Spinal cord (tissue), 10 donors: ENCODE data around the gene KLF13. TPM values are rescaled to one million over a fixed set of nuclear protein-coding genes. Genes with fewer than 3 reads are reported as not detected.

Experiments
- DNase-seq, 6 donors: peaks; one replicate each; pipeline versions ENCODE4 v3.0.0 to v3.0.0-alpha.2; 2013 to 2015; ENCODE audit warnings: low spot score in 6 of 6, low read depth in 4 of 6
- H3K27ac ChIP-seq: one replicate; pipeline ENCODE4 v1.5.1; 2013; ENCODE audit warnings: low read depth, low read length, control low read depth
- H3K27me3 ChIP-seq: one replicate; pipeline ENCODE4 v1.6.1; 2013; ENCODE audit warnings: low read length; ENCODE audit not compliant: control insufficient read depth, insufficient read depth
- H3K36me3 ChIP-seq: one replicate; pipeline ENCODE4 v1.6.1; 2013; ENCODE audit warnings: low read length; ENCODE audit not compliant: control insufficient read depth, insufficient read depth
- H3K4me1 ChIP-seq: one replicate; pipeline ENCODE4 v1.6.1; 2013; ENCODE audit warnings: low read length; ENCODE audit not compliant: control insufficient read depth, insufficient read depth
- H3K4me3 ChIP-seq: one replicate; pipeline ENCODE4 v1.5.1; 2013; ENCODE audit warnings: low read depth, low read length, control low read depth
- H3K9me3 ChIP-seq: one replicate; pipeline ENCODE4 v1.6.1; 2013; ENCODE audit warnings: low read length; ENCODE audit not compliant: control insufficient read depth, insufficient read depth
- WGBS: methylation state at CpG from one replicate; pipeline ENCODE4 v1.1.5; 2013; ENCODE audit warnings: missing lambda C conversion rate; ENCODE audit not compliant: insufficient coverage; 5-methylcytosine and 5-hydroxymethylcytosine counted together
- polyA plus RNA-seq, 2 donors: library from polyadenylated mRNA; unstranded; fragments of 120-200 nt; gene quantifications; one replicate each; pipeline ENCODE4 v1.2.1, GENCODE V29; 2013; ENCODE audit not compliant: insufficient read length in 2 of 2
- total RNA-seq, 2 donors: library from RNA; depleted of rRNA in 1 of 2; stranded (reverse); fragments of 120-200 nt in 1 of 2; fragments of >200 nt in 1 of 2; gene quantifications; one replicate each; pipeline versions ENCODE4 v1.2.3 to v1.2.4, GENCODE V29; 2013 to 2014
- donor health status: healthy.

The KLF13 gene
- total and polyA plus RNA-seq, 4 donors, result 42.3 to 84.5 (median 68.2) TPM

- peak overlapping the region; percentile 11 for H3K27ac ChIP-seq
- no peaks in the 10 kb centered on the region for H3K9me3 ChIP-seq
- peaks cover 61% of the 10 kb centered on the region for H3K4me1 ChIP-seq
- H3K27me3 ChIP-seq, result no peaks in the 10 kb centered on the region
- no peaks in the 10 kb centered on the region for H3K36me3 ChIP-seq
- WGBS, result 93% methylated on average over 11 of the region's 11 CpGs
- DNase-seq, result no peak
- no peak overlapping the region for H3K4me3 ChIP-seq
Observed at GRCh38 chr15:31298707-31299172, 27.9 kb upstream of the KLF13 start.

DNA sequence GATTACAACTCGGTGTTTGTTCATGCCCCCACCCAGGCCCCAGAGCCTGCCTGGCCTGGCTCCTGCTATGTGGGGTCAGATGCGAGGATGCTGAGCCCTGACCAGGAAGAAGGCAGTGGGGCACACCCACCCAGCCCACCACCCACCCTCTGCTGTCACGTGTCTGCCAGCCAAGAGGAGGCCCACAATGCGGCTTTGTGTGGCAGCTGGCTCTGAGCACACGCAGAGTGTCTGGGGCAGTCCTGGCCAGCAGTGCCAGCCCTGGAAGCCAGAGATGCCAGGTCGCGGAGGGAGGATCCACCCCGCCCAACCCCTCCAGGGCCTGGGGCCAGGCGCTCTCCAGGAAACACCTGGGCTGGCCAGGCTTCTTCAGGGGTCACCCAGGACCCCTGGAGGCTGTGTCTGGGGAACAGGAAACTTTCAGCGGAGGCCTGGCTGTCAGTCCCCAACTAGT is 26.4 kb upstream of the KLF13 start:
- H3K9me3 ChIP-seq, result no peaks in the 10 kb centered on the region
- no peaks in the 10 kb centered on the region for H3K27me3 ChIP-seq
- no peak overlapping the region for H3K4me3 ChIP-seq
- no peaks in the 10 kb centered on the region for H3K36me3 ChIP-seq
- peak overlapping the region; percentile 86 for H3K27ac ChIP-seq
- 41% methylated on average over 10 of the region's 10 CpGs for WGBS
- DNase-seq, result peak in 3 of 6 donors; percentile 56 to 89 (median 85)
- peaks cover 76% of the 10 kb centered on the region for H3K4me1 ChIP-seq

DNA sequence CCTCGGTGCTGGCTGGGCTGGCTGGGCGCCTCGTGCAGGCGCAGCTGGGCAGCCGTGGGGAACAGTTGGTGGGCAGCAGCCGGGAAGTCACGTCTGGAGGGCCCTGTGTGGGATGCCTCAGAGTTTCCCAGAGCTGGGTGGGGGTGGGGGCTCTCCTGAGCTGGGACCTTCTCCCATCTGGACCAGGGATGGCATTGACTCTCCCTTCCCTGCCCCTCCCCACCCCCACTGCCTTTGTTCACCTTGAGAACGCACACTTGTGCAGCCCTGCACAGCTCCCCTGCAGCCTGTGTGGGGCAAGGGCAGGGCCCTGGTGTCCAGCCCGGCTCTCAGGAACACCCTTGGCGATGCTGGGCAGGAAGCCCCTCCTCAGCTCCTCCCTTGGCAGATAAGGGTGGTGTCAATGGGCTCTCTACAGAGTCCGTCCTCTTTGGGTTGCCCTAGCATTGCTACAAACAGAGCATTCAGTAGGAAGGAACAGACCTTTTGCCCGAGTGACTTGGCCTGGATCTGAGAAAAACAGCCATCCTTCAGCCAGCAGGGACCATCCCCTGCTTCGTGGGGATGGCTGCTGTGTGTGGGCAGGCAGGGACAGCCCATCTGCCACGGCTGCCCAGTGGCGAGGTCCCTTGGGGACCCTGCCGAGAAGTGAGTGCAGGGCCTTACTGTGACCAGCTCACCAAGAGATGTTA is 25.5 kb upstream of the KLF13 start:
- Histone ChIP-seq H3K4me3 (no peak overlapping the region), H3K9me3 (no peaks in the 10 kb centered on the region), H3K27me3 (no peaks in the 10 kb centered on the region), H3K27ac (peak overlapping the region; percentile 86), H3K36me3 (peaks cover 2% of the 10 kb centered on the region), H3K4me1 (peaks cover 84% of the 10 kb centered on the region)
- peak in 1 of 6 donors; percentile 45 for DNase-seq
- 35% methylated on average over 13 of the region's 16 CpGs for WGBS

- H3K36me3 ChIP-seq, result peaks cover 4% of the 10 kb centered on the region
- WGBS, result 20% methylated on average over 1 of the region's 4 CpGs
- H3K27ac ChIP-seq, result peak overlapping the region; percentile 86
- H3K9me3 ChIP-seq, result no peaks in the 10 kb centered on the region
- peaks cover 88% of the 10 kb centered on the region for H3K4me1 ChIP-seq
- H3K4me3 ChIP-seq, result no peak overlapping the region
- no peaks in the 10 kb centered on the region for H3K27me3 ChIP-seq
- no peak for DNase-seq
Observed at GRCh38 chr15:31301673-31301990, 25.0 kb upstream of the KLF13 start.

DNA sequence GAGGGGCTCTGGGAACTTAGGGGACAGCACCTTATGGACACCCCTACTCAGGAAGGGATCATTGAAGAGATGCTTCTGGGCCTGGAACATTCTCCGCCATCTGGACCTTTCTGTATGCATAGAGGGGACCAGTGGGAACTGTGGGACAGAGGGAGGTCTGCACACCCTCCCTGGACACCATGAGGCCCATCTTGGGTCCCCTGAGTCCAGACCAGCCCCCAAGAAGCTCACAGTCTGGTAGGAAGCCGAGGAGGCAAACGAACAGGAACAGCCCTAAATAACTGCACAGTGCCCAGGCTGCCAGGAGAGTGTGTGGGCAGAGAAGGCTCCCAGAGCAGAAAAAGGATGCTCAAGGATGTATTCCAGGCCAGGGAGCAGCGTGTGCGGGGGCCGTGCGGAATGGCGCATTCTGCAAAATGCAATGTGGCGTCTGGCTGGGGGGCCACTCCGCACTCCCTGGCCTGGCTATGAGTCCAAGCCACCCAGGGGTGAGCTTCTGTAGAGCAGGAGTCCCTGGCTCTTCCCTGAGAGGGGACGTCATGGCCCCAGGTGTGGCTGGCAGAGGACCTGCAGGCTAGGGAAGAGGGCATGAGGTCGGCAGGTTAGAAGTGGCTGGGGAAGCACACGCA is 24.5 kb upstream of the KLF13 start:
- Histone ChIP-seq H3K4me1 (peaks cover 88% of the 10 kb centered on the region), H3K9me3 (no peaks in the 10 kb centered on the region), H3K27me3 (no peaks in the 10 kb centered on the region), H3K4me3 (no peak overlapping the region), H3K27ac (no peak overlapping the region), H3K36me3 (peaks cover 4% of the 10 kb centered on the region)
- WGBS, result 87% methylated on average over 13 of the region's 13 CpGs
- DNase-seq, result no peak

- H3K4me1 ChIP-seq, result peaks cover 92% of the 10 kb centered on the region
- no peaks in the 10 kb centered on the region for H3K9me3 ChIP-seq
- H3K27ac ChIP-seq, result no peak overlapping the region
- DNase-seq, result no peak
- 83% methylated on average over 9 of the region's 17 CpGs for WGBS
- H3K4me3 ChIP-seq, result no peak overlapping the region
- H3K36me3 ChIP-seq, result peaks cover 4% of the 10 kb centered on the region
- H3K27me3 ChIP-seq, result no peaks in the 10 kb centered on the region
Observed at GRCh38 chr15:31302778-31303725, 23.6 kb upstream of the KLF13 start.

- H3K27ac ChIP-seq, result no peak overlapping the region
- peaks cover 96% of the 10 kb centered on the region for H3K4me1 ChIP-seq
- H3K36me3 ChIP-seq, result peaks cover 4% of the 10 kb centered on the region
- DNase-seq, result peak in 1 of 6 donors; percentile 11
- no peaks in the 10 kb centered on the region for H3K9me3 ChIP-seq
- no peak overlapping the region for H3K4me3 ChIP-seq
- H3K27me3 ChIP-seq, result no peaks in the 10 kb centered on the region
- 64% methylated on average over 14 of the region's 14 CpGs for WGBS
Observed at GRCh38 chr15:31303726-31304648, 22.6 kb upstream of the KLF13 start.

DNA sequence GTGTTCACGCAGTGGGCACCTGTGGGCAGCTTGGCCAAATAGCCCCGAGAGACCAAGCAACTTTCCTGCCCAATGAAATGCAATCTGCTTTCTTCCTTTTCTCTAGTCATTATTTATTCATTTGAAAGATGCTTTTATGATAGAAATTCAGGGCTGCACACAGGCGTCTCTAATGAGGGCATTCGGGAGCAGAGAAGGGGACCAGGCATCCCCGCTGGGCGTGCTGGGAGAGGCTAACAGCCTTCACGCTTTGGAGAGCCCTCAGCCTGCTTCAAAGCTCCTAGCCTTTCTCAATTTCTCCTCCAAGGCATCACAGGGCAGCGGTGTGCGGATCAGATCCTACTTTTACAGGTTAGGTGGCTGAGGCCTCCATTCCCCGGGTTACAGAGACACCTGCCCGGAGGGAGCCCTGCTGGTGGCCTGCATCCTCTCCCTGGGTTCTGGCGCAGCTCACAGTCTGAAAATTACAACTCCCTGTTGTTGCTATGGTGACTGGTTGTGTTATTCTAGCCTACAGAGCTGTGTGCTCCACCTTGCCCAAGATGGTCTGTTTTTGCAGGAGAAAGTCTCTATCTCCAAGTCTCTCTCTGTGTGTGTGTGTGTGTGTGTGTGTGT is 21.8 kb upstream of the KLF13 start:
- H3K27ac ChIP-seq, result peak overlapping the region; percentile 11
- H3K4me3 ChIP-seq, result no peak overlapping the region
- no peaks in the 10 kb centered on the region for H3K9me3 ChIP-seq
- 43% methylated on average over 9 of the region's 12 CpGs for WGBS
- DNase-seq, result peak in 2 of 6 donors; percentile 90 to 93
- peaks cover 4% of the 10 kb centered on the region for H3K36me3 ChIP-seq
- peaks cover 91% of the 10 kb centered on the region for H3K4me1 ChIP-seq
- H3K27me3 ChIP-seq, result no peaks in the 10 kb centered on the region
